ENCODE measurements around the gene MTA3.

- TF ChIP-seq POLR2A (IDR thresholded peaks at IDR 0.05; ENCODE audit: control extremely low read depth in 1 of 2, low read depth in 2 of 2, low read length in 2 of 2) = no peak
- TF ChIP-seq, protein P1, sequence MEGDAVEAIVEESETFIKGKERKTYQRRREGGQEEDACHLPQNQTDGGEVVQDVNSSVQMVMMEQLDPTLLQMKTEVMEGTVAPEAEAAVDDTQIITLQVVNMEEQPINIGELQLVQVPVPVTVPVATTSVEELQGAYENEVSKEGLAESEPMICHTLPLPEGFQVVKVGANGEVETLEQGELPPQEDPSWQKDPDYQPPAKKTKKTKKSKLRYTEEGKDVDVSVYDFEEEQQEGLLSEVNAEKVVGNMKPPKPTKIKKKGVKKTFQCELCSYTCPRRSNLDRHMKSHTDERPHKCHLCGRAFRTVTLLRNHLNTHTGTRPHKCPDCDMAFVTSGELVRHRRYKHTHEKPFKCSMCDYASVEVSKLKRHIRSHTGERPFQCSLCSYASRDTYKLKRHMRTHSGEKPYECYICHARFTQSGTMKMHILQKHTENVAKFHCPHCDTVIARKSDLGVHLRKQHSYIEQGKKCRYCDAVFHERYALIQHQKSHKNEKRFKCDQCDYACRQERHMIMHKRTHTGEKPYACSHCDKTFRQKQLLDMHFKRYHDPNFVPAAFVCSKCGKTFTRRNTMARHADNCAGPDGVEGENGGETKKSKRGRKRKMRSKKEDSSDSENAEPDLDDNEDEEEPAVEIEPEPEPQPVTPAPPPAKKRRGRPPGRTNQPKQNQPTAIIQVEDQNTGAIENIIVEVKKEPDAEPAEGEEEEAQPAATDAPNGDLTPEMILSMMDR (IDR thresholded peaks at IDR 0.05; ENCODE audit: control extremely low read depth in 1 of 3, insufficient read depth in 1 of 3, low read depth in 1 of 3, low read length in 3 of 3) = no peak
- no peak for TF ChIP-seq JUND (IDR thresholded peaks at IDR 0.05; ENCODE audit: low read length)
- no peak for TF ChIP-seq MAX (IDR thresholded peaks at IDR 0.05)
- no peak for TF ChIP-seq KDM4A (IDR thresholded peaks at IDR 0.05; ENCODE audit: low read depth, low read length, severe bottlenecking)
- no peak for TF ChIP-seq EGR1 (IDR thresholded peaks at IDR 0.05; ENCODE audit: borderline replicate concordance, low read depth, low read length)
- TF ChIP-seq TAF1 (IDR thresholded peaks at IDR 0.05; ENCODE audit: low read depth, low read length) = no peak
- TF ChIP-seq RFX5 (IDR thresholded peaks at IDR 0.05; ENCODE audit: borderline replicate concordance, low read depth, low read length) = no peak
- TF ChIP-seq SIN3A (conservative IDR thresholded peaks at IDR 0.05 in 1 of 2, IDR thresholded peaks at IDR 0.05 in 1 of 2; ENCODE audit: low read depth in 1 of 2, low read length in 2 of 2) = no peak
- TF ChIP-seq RXRA (IDR thresholded peaks at IDR 0.05; ENCODE audit: insufficient read depth, low read depth, low read length) = no peak
- no peak for TF ChIP-seq BCL11A (IDR thresholded peaks at IDR 0.05; ENCODE audit: low read depth in 2 of 2, low read length in 2 of 2)
- TF ChIP-seq TCF12 (IDR thresholded peaks at IDR 0.05; ENCODE audit: low read depth, low read length) = no peak
- TF ChIP-seq CREB1 (IDR thresholded peaks at IDR 0.05) = no peak
Measured at GRCh38 chr2:42758751-42759150, 190.3 kb downstream of the MTA3 start.

Data from H1 (cell line).